A673 (cell line): Measurements from ENCODE around the gene CSNK2A1.

Experiments used
- CTCF ChIP-seq: fragments of 300-800, 200-600 bp; sonication (generic); conservative IDR thresholded peaks from 2 replicates; pipeline ENCODE4 v1.5.1; 2017; ENCODE audit warnings: low read depth, mild to moderate bottlenecking, antibody characterized with exemption, low read length, moderate library complexity, mixed read lengths
- EZH2 ChIP-seq: fragments of 200-600 bp; sonication (generic); IDR thresholded peaks from 2 replicates; pipeline ENCODE4 v1.6.1; 2017; ENCODE audit warnings: borderline replicate concordance, low read depth, mild to moderate bottlenecking, mixed read lengths, antibody characterized with exemption, low read length; ENCODE audit not compliant: poor library complexity, severe bottlenecking

- TF ChIP-seq CTCF, result no peak
- TF ChIP-seq EZH2, result no peak
Observed at GRCh38 chr20:460180-460579, 83.4 kb downstream of the CSNK2A1 start.
